Measurements from ENCODE around the gene PRKCB.
A peak's percentile ranks its signal among the peaks of the same experiment; 100 is the strongest.
"Not testable (repeated sequence)": the region's sequence is repeated elsewhere in the genome, so short reads cannot be mapped to it uniquely, and the experiment has no call there.

Gene PRKCB

DNA sequence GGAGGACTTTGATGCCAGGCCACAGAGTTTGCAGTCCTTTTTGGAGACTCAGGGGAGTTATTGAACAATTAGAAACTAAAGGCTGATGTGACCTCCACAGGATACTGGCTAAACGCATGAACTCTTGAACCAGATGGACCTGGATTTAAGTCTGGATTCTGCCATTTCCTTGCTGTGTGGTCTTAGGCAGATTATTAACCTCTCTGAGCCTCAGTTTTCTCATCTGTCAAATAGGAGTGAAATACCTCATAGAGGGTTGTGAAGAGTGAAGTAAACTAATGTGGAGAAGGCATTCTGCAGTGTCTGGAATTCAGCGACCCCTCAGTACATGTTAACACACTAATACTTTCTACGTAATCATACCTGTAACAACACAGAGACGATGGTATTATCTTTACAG lies 93.5 kb downstream of the PRKCB start:
- Histone ChIP-seq H3K27ac (no peak overlapping the region), H3K36me3 (peaks cover 11% of the 10 kb centered on the region), H3K4me1 (ENCODE audit: control insufficient read depth in 1 of 2, insufficient read depth in 1 of 2, low read depth in 1 of 2, low read length in 1 of 2) (peaks cover 10 to 11% of the 10 kb centered on the region in 2 experiments), H3K4me3 (ENCODE audit: low read depth in 1 of 2, low read length in 1 of 2) (no peak overlapping the region), H3K9me3 (no peaks in the 10 kb centered on the region), H3K27me3 (no peaks in the 10 kb centered on the region)
- TF ChIP-seq, protein P1, sequence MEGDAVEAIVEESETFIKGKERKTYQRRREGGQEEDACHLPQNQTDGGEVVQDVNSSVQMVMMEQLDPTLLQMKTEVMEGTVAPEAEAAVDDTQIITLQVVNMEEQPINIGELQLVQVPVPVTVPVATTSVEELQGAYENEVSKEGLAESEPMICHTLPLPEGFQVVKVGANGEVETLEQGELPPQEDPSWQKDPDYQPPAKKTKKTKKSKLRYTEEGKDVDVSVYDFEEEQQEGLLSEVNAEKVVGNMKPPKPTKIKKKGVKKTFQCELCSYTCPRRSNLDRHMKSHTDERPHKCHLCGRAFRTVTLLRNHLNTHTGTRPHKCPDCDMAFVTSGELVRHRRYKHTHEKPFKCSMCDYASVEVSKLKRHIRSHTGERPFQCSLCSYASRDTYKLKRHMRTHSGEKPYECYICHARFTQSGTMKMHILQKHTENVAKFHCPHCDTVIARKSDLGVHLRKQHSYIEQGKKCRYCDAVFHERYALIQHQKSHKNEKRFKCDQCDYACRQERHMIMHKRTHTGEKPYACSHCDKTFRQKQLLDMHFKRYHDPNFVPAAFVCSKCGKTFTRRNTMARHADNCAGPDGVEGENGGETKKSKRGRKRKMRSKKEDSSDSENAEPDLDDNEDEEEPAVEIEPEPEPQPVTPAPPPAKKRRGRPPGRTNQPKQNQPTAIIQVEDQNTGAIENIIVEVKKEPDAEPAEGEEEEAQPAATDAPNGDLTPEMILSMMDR (IDR thresholded peaks at IDR 0.05) = no peak

DNA sequence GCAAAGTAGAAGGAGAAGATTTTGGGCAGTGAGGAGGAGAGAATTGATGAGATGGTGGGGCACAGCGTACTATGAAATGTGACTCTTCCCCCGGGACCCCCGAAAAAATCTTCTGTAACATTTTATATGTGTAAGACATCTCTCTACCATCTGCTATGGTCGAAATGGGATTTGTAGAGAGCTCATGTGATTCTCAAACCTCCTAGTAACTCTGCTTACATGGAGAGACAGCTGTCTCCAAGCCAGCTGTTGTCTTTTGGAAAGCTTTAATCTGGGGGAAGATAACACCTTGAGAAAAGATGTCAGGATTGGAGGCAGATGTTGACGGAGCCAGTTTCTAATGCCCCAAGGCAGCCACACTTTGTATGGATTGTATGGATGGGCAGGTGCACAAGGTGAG lies 94.1 kb downstream of the PRKCB start:
- no peaks in the 10 kb centered on the region for H3K27me3 ChIP-seq
- peaks cover 4 to 5% of the 10 kb centered on the region in 2 experiments for H3K4me1 ChIP-seq (ENCODE audit: control insufficient read depth in 1 of 2, insufficient read depth in 1 of 2, low read depth in 1 of 2, low read length in 1 of 2)
- H3K36me3 ChIP-seq = peaks cover 11% of the 10 kb centered on the region
- no peak overlapping the region for H3K27ac ChIP-seq
- H3K4me3 ChIP-seq (ENCODE audit: low read depth in 1 of 2, low read length in 1 of 2) = no peak overlapping the region
- H3K9me3 ChIP-seq = no peaks in the 10 kb centered on the region
- TF ChIP-seq, protein P1 (IDR thresholded peaks at IDR 0.05) = no peak

DNA sequence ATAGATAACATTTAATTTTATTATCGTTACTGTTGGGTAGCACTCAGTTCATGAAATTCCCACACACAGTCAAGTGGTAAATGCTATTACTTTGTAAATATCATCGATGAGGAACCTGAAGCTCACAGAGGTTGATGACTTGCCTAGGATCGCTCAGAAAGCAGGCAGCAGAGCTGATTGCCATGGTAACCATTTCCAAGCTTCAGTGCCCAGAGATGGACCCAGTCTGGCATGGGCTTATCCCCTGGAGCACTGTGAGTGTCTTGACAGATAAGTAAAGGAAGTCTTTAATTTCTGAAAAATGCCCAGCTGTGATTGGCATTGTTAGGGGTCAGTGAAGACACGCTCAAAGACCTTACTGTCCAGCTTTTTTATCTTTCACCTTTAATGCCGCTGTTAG lies 95.0 kb downstream of the PRKCB start:
- H3K4me3 ChIP-seq (ENCODE audit: low read depth in 1 of 2, low read length in 1 of 2) = no peak overlapping the region
- H3K9me3 ChIP-seq = no peaks in the 10 kb centered on the region
- TF ChIP-seq, protein P1 (IDR thresholded peaks at IDR 0.05) = no peak
- H3K4me1 ChIP-seq (ENCODE audit: control insufficient read depth in 1 of 2, insufficient read depth in 1 of 2, low read depth in 1 of 2, low read length in 1 of 2) = no peaks in the 10 kb centered on the region
- peaks cover 11% of the 10 kb centered on the region for H3K36me3 ChIP-seq
- H3K27me3 ChIP-seq = no peaks in the 10 kb centered on the region
- peak overlapping the region; percentile 13 for H3K27ac ChIP-seq

DNA sequence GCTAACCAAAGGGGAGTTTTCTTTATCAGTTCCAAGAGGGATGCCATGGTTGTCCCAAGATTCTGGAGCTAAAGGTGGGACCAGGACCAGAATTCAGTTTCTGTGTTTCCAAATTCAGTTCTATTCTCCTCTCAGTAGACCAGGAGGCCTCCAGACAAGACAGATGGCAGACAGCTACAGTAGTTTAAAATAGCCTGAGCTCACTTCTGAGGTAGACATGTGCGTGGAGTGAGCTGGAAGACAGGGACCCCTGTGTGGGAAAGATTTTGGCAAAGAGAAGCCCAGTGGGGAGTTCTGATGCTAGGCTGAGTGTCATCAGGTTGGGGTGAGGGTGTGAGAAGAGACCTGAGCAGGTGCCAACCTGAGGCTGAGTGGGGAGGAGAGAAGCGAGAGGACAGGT lies 95.4 kb downstream of the PRKCB start:
- H3K27me3 ChIP-seq = no peaks in the 10 kb centered on the region
- peak overlapping the region; percentile 13 for H3K27ac ChIP-seq
- peaks cover 7% of the 10 kb centered on the region for H3K36me3 ChIP-seq
- TF ChIP-seq, protein P1 (IDR thresholded peaks at IDR 0.05) = no peak
- H3K9me3 ChIP-seq = no peaks in the 10 kb centered on the region
- H3K4me1 ChIP-seq (ENCODE audit: control insufficient read depth in 1 of 2, insufficient read depth in 1 of 2, low read depth in 1 of 2, low read length in 1 of 2) = no peaks in the 10 kb centered on the region
- H3K4me3 ChIP-seq (ENCODE audit: low read depth in 1 of 2, low read length in 1 of 2) = no peak overlapping the region

DNA sequence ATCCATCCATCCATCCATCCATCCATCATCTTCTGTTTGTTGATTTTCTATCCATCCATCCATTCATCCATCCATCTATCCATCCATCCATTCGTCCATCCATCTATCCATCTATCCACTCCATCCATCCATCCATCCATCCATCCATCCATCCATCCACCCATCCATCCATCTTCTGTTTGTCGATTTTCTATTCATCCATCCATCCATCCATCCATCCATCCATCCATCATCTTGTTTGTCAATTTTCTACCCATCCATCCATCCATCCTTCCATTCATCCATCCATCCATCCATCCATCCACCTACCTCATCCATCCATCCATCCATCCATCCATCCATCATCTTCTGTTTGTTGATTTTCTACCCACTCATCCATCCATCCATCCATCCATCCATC lies 97.9 kb downstream of the PRKCB start:
- H3K4me3 ChIP-seq (ENCODE audit: low read depth in 1 of 2, low read length in 1 of 2); H3K4me1 ChIP-seq (ENCODE audit: control insufficient read depth in 1 of 2, insufficient read depth in 1 of 2, low read depth in 1 of 2, low read length in 1 of 2); H3K36me3 ChIP-seq; H3K27ac ChIP-seq; H3K9me3 ChIP-seq; H3K27me3 ChIP-seq: not testable (repeated sequence)

DNA sequence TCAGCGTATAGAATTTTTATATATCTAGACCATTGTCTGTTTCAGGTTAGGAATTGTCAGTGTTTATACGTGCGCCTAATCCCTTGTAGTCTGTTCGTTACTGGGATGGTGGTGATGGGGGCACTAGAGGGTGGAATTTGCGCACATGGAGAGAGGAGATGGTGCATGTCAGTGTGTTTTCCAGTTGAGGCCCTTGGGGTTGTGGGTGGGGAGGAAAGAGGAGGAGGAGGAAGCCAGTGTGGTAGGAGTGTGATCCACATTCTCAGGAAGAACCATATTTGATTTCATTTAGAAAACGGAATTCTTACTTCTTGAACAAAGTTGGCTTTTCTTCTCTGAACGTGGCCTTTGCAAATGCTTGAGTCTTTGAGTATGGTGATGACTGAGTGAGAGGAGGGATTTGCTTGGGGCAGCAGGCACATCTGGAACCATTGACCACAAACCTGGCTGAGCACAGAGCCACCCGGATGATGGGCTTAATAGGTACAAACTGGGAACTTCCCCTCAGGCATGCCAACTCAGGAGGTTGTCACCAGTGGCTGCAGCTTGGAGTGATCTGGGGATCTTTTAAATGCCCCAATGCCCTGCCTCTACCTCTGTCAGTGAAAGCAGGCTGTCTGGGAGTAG lies 98.9 kb downstream of the PRKCB start:
- no peak overlapping the region for H3K4me3 ChIP-seq (ENCODE audit: low read depth in 1 of 2, low read length in 1 of 2)
- TF ChIP-seq, protein P1 (IDR thresholded peaks at IDR 0.05) = no peak
- H3K4me1 ChIP-seq (ENCODE audit: control insufficient read depth in 1 of 2, insufficient read depth in 1 of 2, low read depth in 1 of 2, low read length in 1 of 2) = no peaks in the 10 kb centered on the region
- H3K36me3 ChIP-seq = peaks cover 3% of the 10 kb centered on the region
- no peaks in the 10 kb centered on the region for H3K9me3 ChIP-seq
- no peaks in the 10 kb centered on the region for H3K27me3 ChIP-seq
- H3K27ac ChIP-seq = no peak overlapping the region

Data from neutrophil (primary cell).